Uterus (tissue), 4 donors: ENCODE data around the gene ZNF609. TPM values are rescaled to one million over a fixed set of nuclear protein-coding genes. Genes with fewer than 3 reads are reported as not detected.

ENCODE experiments used
- DNase-seq, 2 donors: peaks; one replicate each; pipeline ENCODE4 v3.0.0-alpha.2; 2019 to 2020
- H3K27ac ChIP-seq, 2 donors: fragments of 200-600 bp; sonication (generic); 1 replicate in 1 of 2; 2 replicates in 1 of 2; pipeline ENCODE4 v1.5.1; 2016 to 2018
- H3K27me3 ChIP-seq, 2 donors: fragments of 200-600 bp; sonication (generic); one replicate each; pipeline ENCODE4 v1.5.1; 2018 to 2019; ENCODE audit warnings: control low read depth in 1 of 2
- H3K36me3 ChIP-seq, 2 donors: fragments of 200-600 bp; sonication (generic); one replicate each; pipeline ENCODE4 v1.5.1; 2019; ENCODE audit warnings: control low read depth in 1 of 2
- H3K4me1 ChIP-seq, 2 donors: fragments of 200-600 bp; sonication (generic); one replicate each; pipeline ENCODE4 v1.5.1; 2018 to 2019; ENCODE audit warnings: control low read depth in 1 of 2
- H3K4me3 ChIP-seq, 2 donors: fragments of 200-600 bp; sonication (generic); 1 replicate in 1 of 2; 2 replicates in 1 of 2; pipeline ENCODE4 v1.5.1; 2018 to 2019; ENCODE audit warnings: mild to moderate bottlenecking in 1 of 2
- H3K9me3 ChIP-seq, 2 donors: fragments of 200-600 bp; sonication (generic); one replicate each; pipeline ENCODE4 v1.5.1; 2019; ENCODE audit warnings: control low read depth in 1 of 2
- CTCF ChIP-seq, 4 experiments: fragments of 200-600 bp in 2 of 4; fragments of 450-650 bp in 2 of 4; sonication (generic) in 2 of 4; IDR thresholded peaks; one replicate each; pipeline ENCODE4 v1.5.1; 2016 to 2019; ENCODE audit warnings: antibody characterized with exemption in 4 of 4, mild to moderate bottlenecking in 2 of 4, moderate library complexity in 1 of 4
- POLR2A ChIP-seq, 2 donors: fragments of 450-650 bp; IDR thresholded peaks; one replicate each; pipeline ENCODE4 v1.6.1; 2016; ENCODE audit warnings: antibody characterized with exemption in 2 of 2, mild to moderate bottlenecking in 1 of 2, moderate library complexity in 1 of 2
- intact Hi-C: fragments of 100-400 bp; cut with DNase I; formaldehyde crosslinking; loops from one replicate; pipeline ENCODE4 v1.15.1; 2023; ENCODE audit warnings: low total_unique reads
- total RNA-seq, 4 donors: library from RNA; depleted of rRNA in 3 of 4; stranded (reverse); fragments of >200 nt in 3 of 4; gene quantifications; one replicate each; pipeline versions ENCODE4 v1.1.0 to v1.2.4, GENCODE V29; 2014 to 2023
- donor health status: DM: yes; HTN: yes; CAD: no.

ZNF609 gene
- total RNA-seq, 4 donors from 2014 or later, result 12.4 to 59.6 (median 26.1) TPM

GRCh38 chr15:64502151-64502550 is 41.8 kb downstream of the ZNF609 start:
- intact Hi-C loops, result no loop called here

GRCh38 chr15:64502551-64502950 is 42.2 kb downstream of the ZNF609 start:
- H3K27ac ChIP-seq, result peak overlapping the region; percentile 58 to 62
- no peaks in the 10 kb centered on the region for H3K36me3 ChIP-seq
- intact Hi-C loops, result no loop called here
- no peak for DNase-seq
- no peak overlapping the region for H3K4me3 ChIP-seq
- H3K27me3 ChIP-seq, result no peaks in the 10 kb centered on the region
- H3K9me3 ChIP-seq, result no peaks in the 10 kb centered on the region
- H3K4me1 ChIP-seq, result peaks cover 0 to 18% of the 10 kb centered on the region in 2 donors
- TF ChIP-seq POLR2A (IDR thresholded peaks at IDR 0.05) (no peak), CTCF (IDR thresholded peaks at IDR 0.05) (no peak)

More at GRCh38 chr15:64502151-64502550, 41.8 kb downstream of the ZNF609 start:
- no peak overlapping the region for H3K4me3 ChIP-seq
- no peaks in the 10 kb centered on the region for H3K36me3 ChIP-seq
- no peak for TF ChIP-seq POLR2A (IDR thresholded peaks at IDR 0.05)
- TF ChIP-seq CTCF (IDR thresholded peaks at IDR 0.05), result no peak
- DNase-seq, result no peak
- peaks cover 0 to 18% of the 10 kb centered on the region in 2 donors for H3K4me1 ChIP-seq
- no peaks in the 10 kb centered on the region for H3K27me3 ChIP-seq
- H3K27ac ChIP-seq, result peak overlapping the region; percentile 58 to 62
- no peaks in the 10 kb centered on the region for H3K9me3 ChIP-seq

GRCh38 chr15:64503197-64503596 is 42.8 kb downstream of the ZNF609 start:
- Histone ChIP-seq H3K4me1 (peaks cover 0 to 18% of the 10 kb centered on the region in 2 donors), H3K27ac (peak overlapping the region; percentile 58 to 62), H3K27me3 (no peaks in the 10 kb centered on the region), H3K4me3 (no peak overlapping the region), H3K36me3 (no peaks in the 10 kb centered on the region), H3K9me3 (no peaks in the 10 kb centered on the region)
- no peak for TF ChIP-seq POLR2A (IDR thresholded peaks at IDR 0.05)
- TF ChIP-seq CTCF (IDR thresholded peaks at IDR 0.05), result no peak
- intact Hi-C loops, result no loop called here
- peak in 1 of 2 donors; percentile 23 for DNase-seq

- Histone ChIP-seq H3K4me3 (no peak overlapping the region), H3K27me3 (no peaks in the 10 kb centered on the region), H3K9me3 (no peaks in the 10 kb centered on the region), H3K4me1 (peaks cover 0 to 18% of the 10 kb centered on the region in 2 donors), H3K36me3 (no peaks in the 10 kb centered on the region), H3K27ac (peak overlapping the region; percentile 58 to 62)
- TF ChIP-seq CTCF (IDR thresholded peaks at IDR 0.05) (no peak), POLR2A (IDR thresholded peaks at IDR 0.05) (no peak)
- DNase-seq, result no peak
- intact Hi-C loops, result no loop called here
These were observed 43.3 kb downstream of the ZNF609 start for GRCh38 chr15:64503640-64504039.

GRCh38 chr15:64507293-64507802 is 47.0 kb downstream of the ZNF609 start:
- DNase-seq, result peak; percentile 75 to 76
- Histone ChIP-seq H3K36me3 (no peaks in the 10 kb centered on the region), H3K9me3 (no peaks in the 10 kb centered on the region), H3K4me1 (peaks cover 0 to 14% of the 10 kb centered on the region in 2 donors), H3K27ac (peak overlapping the region; percentile 36 to 59), H3K27me3 (no peaks in the 10 kb centered on the region), H3K4me3 (no peak overlapping the region)
- no peak for TF ChIP-seq POLR2A (IDR thresholded peaks at IDR 0.05)
- no peak for TF ChIP-seq CTCF (IDR thresholded peaks at IDR 0.05)
- intact Hi-C loops, result no loop called here
